ENCODE measurements around the gene TTLL1. TPM values are rescaled to one million over a fixed set of nuclear protein-coding genes. Genes with fewer than 3 reads are reported as not detected.
A peak's percentile ranks its signal among the peaks of the same experiment; 100 is the strongest.

TTLL1 gene
- total RNA-seq, 4 donors from 2014 or later, result 1.1 to 3.8 (median 2.8) TPM

DNA sequence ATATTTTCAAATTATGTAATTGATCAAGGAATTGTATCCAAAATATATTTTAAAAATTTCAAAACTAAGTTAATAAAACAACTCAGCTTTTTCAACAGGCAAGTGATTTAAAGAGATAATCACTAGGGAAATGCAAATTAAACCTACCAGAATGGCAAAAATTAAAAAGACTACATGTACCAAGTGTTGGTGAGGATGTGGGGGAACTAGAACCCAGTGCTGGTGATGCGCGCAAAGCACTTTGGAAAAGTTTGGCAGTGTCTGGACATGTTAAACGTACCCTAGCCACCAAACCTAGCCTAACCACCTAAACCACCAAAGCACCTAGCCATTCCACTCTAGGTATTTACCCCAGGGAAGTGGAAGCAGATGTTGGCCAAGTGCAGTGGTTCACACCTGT, 97.1 kb downstream of the TTLL1 start:
- 90 to 95% methylated on average over 3 of the region's 3 CpGs for WGBS, 2 donors (ENCODE audit: low coverage in 1 of 2)
- TF ChIP-seq POLR2A (IDR thresholded peaks at IDR 0.05) (no peak), POLR2AphosphoS5 (IDR thresholded peaks at IDR 0.05) (no peak), EP300 (IDR thresholded peaks at IDR 0.05; ENCODE audit: low read depth) (no peak)
- TF ChIP-seq, protein P1, sequence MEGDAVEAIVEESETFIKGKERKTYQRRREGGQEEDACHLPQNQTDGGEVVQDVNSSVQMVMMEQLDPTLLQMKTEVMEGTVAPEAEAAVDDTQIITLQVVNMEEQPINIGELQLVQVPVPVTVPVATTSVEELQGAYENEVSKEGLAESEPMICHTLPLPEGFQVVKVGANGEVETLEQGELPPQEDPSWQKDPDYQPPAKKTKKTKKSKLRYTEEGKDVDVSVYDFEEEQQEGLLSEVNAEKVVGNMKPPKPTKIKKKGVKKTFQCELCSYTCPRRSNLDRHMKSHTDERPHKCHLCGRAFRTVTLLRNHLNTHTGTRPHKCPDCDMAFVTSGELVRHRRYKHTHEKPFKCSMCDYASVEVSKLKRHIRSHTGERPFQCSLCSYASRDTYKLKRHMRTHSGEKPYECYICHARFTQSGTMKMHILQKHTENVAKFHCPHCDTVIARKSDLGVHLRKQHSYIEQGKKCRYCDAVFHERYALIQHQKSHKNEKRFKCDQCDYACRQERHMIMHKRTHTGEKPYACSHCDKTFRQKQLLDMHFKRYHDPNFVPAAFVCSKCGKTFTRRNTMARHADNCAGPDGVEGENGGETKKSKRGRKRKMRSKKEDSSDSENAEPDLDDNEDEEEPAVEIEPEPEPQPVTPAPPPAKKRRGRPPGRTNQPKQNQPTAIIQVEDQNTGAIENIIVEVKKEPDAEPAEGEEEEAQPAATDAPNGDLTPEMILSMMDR (IDR thresholded peaks at IDR 0.05), result no peak
- peaks cover 33 to 88% (median 66%) of the 10 kb centered on the region in 4 donors for H3K4me1 ChIP-seq
- H3K36me3 ChIP-seq, result no peaks in the 10 kb centered on the region
- DNase-seq, result no peak
- no peaks in the 10 kb centered on the region for H3K27me3 ChIP-seq
- intact Hi-C loops (cut with DNase I; ENCODE audit: low total_unique reads) (loop anchor here (10.0 kb wide), 1 partner anchor 57 kb away; no protein-coding TSS in a partner anchor), in situ Hi-C loops (cut with MboI; ENCODE audit: low pct_ligation_motif_present in 1 of 4, low pct_unique_long_range_greater_than_20kb in 1 of 4, low sequenced_read_pairs in 3 of 4) (no loop called here)
- no peaks in the 10 kb centered on the region for H3K9me3 ChIP-seq
- H3K4me3 ChIP-seq, result no peak overlapping the region
- peak overlapping the region; percentile 93 to 95 (median 94) for H3K27ac ChIP-seq

DNA sequence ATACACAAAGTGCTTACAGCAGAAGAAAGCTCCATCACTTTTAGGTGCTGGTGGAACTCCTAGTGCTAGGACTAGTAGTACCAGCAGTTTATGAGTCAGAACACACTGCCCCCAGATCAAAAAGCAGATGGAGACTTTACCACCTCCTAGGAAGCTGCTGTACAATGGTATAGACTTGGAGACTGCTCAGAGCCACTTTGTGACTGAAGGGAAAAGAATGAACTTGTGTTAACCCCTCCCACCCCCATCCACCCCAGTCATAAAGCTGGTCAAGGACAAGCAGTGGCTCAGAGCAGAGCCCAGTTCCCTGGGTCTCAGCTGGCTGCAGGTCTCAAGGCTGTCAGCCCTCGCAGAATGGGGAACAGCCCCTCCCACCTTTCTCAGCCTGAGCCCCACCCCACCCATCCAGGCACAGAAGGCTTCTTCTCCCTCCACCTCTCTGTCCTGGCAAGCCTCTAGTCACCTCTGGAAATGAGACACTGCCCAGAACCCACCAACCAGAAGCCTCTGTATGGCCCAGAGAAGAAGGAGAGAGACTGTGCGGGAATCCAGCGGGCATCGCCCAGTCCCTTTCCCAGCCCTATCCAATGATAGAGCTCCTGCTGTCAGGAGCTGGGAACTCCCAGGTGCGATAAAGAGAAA, 98.1 kb downstream of the TTLL1 start:
- H3K9me3 ChIP-seq, result no peaks in the 10 kb centered on the region
- peaks cover 28 to 79% (median 56%) of the 10 kb centered on the region in 4 donors for H3K4me1 ChIP-seq
- H3K27me3 ChIP-seq, result no peaks in the 10 kb centered on the region
- WGBS, 2 donors (ENCODE audit: low coverage in 1 of 2), result 17 to 33% methylated on average over 1 to 5 of the region's 5 CpGs
- no peak overlapping the region for H3K4me3 ChIP-seq
- in situ Hi-C loops (cut with MboI; ENCODE audit: low pct_ligation_motif_present in 1 of 4, low pct_unique_long_range_greater_than_20kb in 1 of 4, low sequenced_read_pairs in 3 of 4), result no loop called here
- intact Hi-C loops (cut with DNase I; ENCODE audit: low total_unique reads), result loop anchor here (10.0 kb wide), 1 partner anchor 56 kb away; no protein-coding TSS in a partner anchor
- TF ChIP-seq POLR2A (IDR thresholded peaks at IDR 0.05) (peak; percentile 58), EP300 (IDR thresholded peaks at IDR 0.05; ENCODE audit: low read depth) (peak; percentile 35), POLR2AphosphoS5 (IDR thresholded peaks at IDR 0.05) (peak in 2 of 3 donors; percentile 43 to 63)
- TF ChIP-seq, protein P1 (IDR thresholded peaks at IDR 0.05), result peak in 1 of 5 experiments; percentile 18
- DNase-seq, result peak; percentile 69
- no peaks in the 10 kb centered on the region for H3K36me3 ChIP-seq
- H3K27ac ChIP-seq, result peak overlapping the region; percentile 93 to 95 (median 94)

DNA sequence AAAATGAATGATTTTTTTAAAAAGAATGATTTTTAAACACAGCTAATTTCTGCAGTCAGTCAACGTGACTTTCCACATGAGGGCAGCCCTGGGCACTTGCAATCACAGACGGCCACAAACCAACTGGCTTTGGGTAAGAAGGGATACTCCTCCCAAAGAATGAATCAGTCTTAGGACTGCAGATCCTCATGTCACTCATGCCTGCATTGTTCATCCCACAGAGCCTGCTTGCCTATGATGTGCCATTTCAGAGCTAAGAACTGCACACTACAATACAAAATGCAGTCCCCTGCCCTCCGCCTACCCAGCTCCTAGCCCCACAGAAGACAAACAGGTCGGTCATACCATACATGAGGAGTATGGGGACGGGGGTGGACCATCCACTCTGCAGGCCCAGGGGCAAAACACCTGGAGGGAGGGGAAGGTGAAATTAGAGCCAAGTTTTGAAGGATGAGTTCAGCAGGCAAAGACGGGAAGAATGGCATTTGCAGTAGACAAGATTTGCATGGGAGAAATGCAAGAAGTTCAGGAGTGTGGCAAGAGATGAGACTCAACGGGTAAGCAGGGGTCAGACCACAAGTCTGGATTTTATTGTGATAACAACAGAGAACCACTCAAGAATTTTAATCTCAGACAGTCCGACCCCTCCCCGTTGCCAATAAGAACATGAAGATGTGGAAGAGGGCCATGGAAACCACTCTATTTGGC, 98.9 kb downstream of the TTLL1 start:
- in situ Hi-C loops (cut with MboI; ENCODE audit: low pct_ligation_motif_present in 1 of 4, low pct_unique_long_range_greater_than_20kb in 1 of 4, low sequenced_read_pairs in 3 of 4), result no loop called here
- Histone ChIP-seq H3K27me3 (no peaks in the 10 kb centered on the region), H3K27ac (peak overlapping the region; percentile 93 to 95 (median 94)), H3K4me1 (peaks cover 26 to 79% (median 54%) of the 10 kb centered on the region in 4 donors), H3K9me3 (no peaks in the 10 kb centered on the region), H3K36me3 (no peaks in the 10 kb centered on the region), H3K4me3 (no peak overlapping the region)
- TF ChIP-seq, protein P1 (IDR thresholded peaks at IDR 0.05), result peak in 1 of 5 experiments; percentile 13
- TF ChIP-seq POLR2AphosphoS5 (IDR thresholded peaks at IDR 0.05), result peak in 1 of 3 donors; percentile 21
- no peak for TF ChIP-seq EP300 (IDR thresholded peaks at IDR 0.05; ENCODE audit: low read depth)
- 62 to 64% methylated on average over 9 of the region's 9 CpGs for WGBS, 2 donors (ENCODE audit: low coverage in 1 of 2)
- intact Hi-C loops (cut with DNase I; ENCODE audit: low total_unique reads), result loop anchor here (10.0 kb wide), 1 partner anchor 55 kb away; no protein-coding TSS in a partner anchor
- DNase-seq, result peak; percentile 36

Other genes starting within 250 kb of the TTLL1 start
- gene ARFGAP3, start 232.1 kb downstream of the TTLL1 start, total RNA-seq, result 10 to 100 TPM; 24.3 to 43.5 (median 33.3) TPM
- 100 to 1,000 TPM in 3 of 4 donors, 10 to 100 TPM in 1; 53.9 to 250 (median 198) TPM for gene PACSIN2, start 74.2 kb downstream of the TTLL1 start, total RNA-seq
- 10 to 100 TPM; 10.1 to 23.5 (median 14.4) TPM for gene BIK, start 21.4 kb upstream of the TTLL1 start, total RNA-seq
- 10 to 100 TPM; 20.9 to 24.3 (median 22.5) TPM for gene MCAT, start 54.0 kb upstream of the TTLL1 start, total RNA-seq
- 100 to 1,000 TPM; 307 to 452 (median 365) TPM for gene TSPO, start 62.2 kb upstream of the TTLL1 start, total RNA-seq
- gene TTLL12, start 97.7 kb upstream of the TTLL1 start, total RNA-seq, result 100 to 1,000 TPM in 3 of 4 donors, 10 to 100 TPM in 1; 88.1 to 171 (median 161) TPM